Suprapubic skin (tissue), 4 donors: ENCODE results near the gene GPER1.

ENCODE experiments used
- CTCF ChIP-seq, 2 donors: fragments of 200-600 bp in 1 of 2; fragments of 450-650 bp in 1 of 2; sonication (generic) in 1 of 2; IDR thresholded peaks; one replicate each; pipeline ENCODE4 v1.5.1; 2016 to 2019; ENCODE audit warnings: antibody characterized with exemption in 2 of 2, mild to moderate bottlenecking in 1 of 2, moderate library complexity in 1 of 2
- POLR2A ChIP-seq, 2 donors: fragments of 450-650 bp; IDR thresholded peaks; one replicate each; pipeline ENCODE4 v1.6.1; 2017; ENCODE audit warnings: antibody characterized with exemption in 2 of 2, mild to moderate bottlenecking in 2 of 2, moderate library complexity in 2 of 2
- POLR2AphosphoS5 ChIP-seq, 3 donors: sonication (generic); formaldehyde crosslinking; IDR thresholded peaks; one replicate each; pipeline ENCODE4 v1.6.1; 2017; ENCODE audit warnings: antibody characterized with exemption in 3 of 3

DNA sequence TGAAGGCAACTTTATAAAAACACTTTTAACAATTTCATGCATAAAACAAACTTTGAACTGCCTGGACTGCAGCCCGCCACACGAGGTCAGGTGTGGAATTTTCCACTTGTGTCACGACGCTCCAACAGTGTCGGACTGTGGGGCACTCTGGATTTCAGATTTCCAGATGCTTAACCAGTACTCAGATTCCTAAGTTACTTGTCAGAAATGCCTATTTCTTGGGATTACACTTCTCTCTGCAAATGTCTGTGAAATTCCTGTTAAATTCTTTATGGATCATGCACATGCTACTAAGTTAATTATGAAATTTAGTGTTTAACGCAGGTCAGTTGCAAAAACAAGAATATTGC is 473 bp upstream of the GPER1 start:
- TF ChIP-seq POLR2A (IDR thresholded peaks at IDR 0.05) = no peak
- no peak for TF ChIP-seq CTCF (IDR thresholded peaks at IDR 0.05)
- no peak for TF ChIP-seq POLR2AphosphoS5 (IDR thresholded peaks at IDR 0.05)
